Common myeloid progenitor, CD34-positive (primary cell): ENCODE results near the gene OR2T11.
"Not testable (repeated sequence)": the region's sequence is repeated elsewhere in the genome, so short reads cannot be mapped to it uniquely, and the experiment has no call there.

Experiments
- CTCF ChIA-PET: fragments of 350-600 bp; sonication (Branson Sonifier 250); formaldehyde crosslinking; loops from one replicate; lab custom pipeline; 2021; ENCODE audit warnings: antibody characterized with exemption; lab: Charles Lee
- POLR2A ChIA-PET: fragments of 350-600 bp; sonication (Branson Sonifier 250); formaldehyde crosslinking; loops from one replicate; lab custom pipeline; 2021; ENCODE audit warnings: antibody characterized with exemption; lab: Charles Lee
- DNase-seq, 3 donors: peaks; one replicate each; pipeline versions ENCODE4 v3.0.0 to v3.0.0-alpha.2; 2013
- H3K27ac ChIP-seq, 2 experiments: 1 replicate in 1 of 2; 2 replicates in 1 of 2; pipeline ENCODE4 v1.7.0; 2013; ENCODE audit warnings: inconsistent platforms in 2 of 2, low read length in 2 of 2, mild to moderate bottlenecking in 2 of 2, low read depth in 1 of 2, moderate library complexity in 1 of 2; ENCODE audit not compliant: severe bottlenecking in 2 of 2, insufficient read depth in 1 of 2, poor library complexity in 1 of 2
- H3K27me3 ChIP-seq, 5 experiments: replicated peaks in 2 of 5; 1 replicate in 3 of 5; 2 replicates in 2 of 5; pipeline versions ENCODE4 v1.6.1 to v1.7.0; 2013; ENCODE audit warnings: low read length in 4 of 5, mild to moderate bottlenecking in 2 of 5, moderate library complexity in 2 of 5, inconsistent platforms in 1 of 5; ENCODE audit not compliant: insufficient read depth in 5 of 5, control insufficient read depth in 4 of 5
- H3K36me3 ChIP-seq, 4 experiments: 1 replicate in 2 of 4; 2 replicates in 2 of 4; pipeline versions ENCODE4 v1.6.1 to v1.7.0; 2013; ENCODE audit warnings: low read length in 3 of 4, control low read depth in 1 of 4, mild to moderate bottlenecking in 1 of 4; ENCODE audit not compliant: control insufficient read depth in 4 of 4, insufficient read depth in 4 of 4
- H3K4me1 ChIP-seq, 4 experiments: 1 replicate in 3 of 4; 2 replicates in 1 of 4; pipeline versions ENCODE4 v1.6.1 to v1.7.1; 2013; ENCODE audit warnings: low read length in 3 of 4, mild to moderate bottlenecking in 3 of 4, control low read depth in 1 of 4, inconsistent platforms in 1 of 4, moderate library complexity in 1 of 4; ENCODE audit not compliant: control insufficient read depth in 4 of 4, insufficient read depth in 4 of 4; ENCODE audit errors: control extremely low read depth in 1 of 4
- H3K4me3 ChIP-seq, 7 experiments: 1 replicate in 4 of 7; 2 replicates in 3 of 7; pipeline versions ENCODE4 v1.5.1 to v1.7.0; 2013; ENCODE audit warnings: mild to moderate bottlenecking in 7 of 7, low read length in 6 of 7, moderate library complexity in 6 of 7, inconsistent platforms in 2 of 7, low read depth in 2 of 7, control low read depth in 1 of 7; ENCODE audit not compliant: insufficient read depth in 4 of 7, control insufficient read depth in 1 of 7; ENCODE audit errors: extremely low read depth in 1 of 7
- H3K9me3 ChIP-seq, 5 experiments: 1 replicate in 4 of 5; 2 replicates in 1 of 5; pipeline versions ENCODE4 v1.6.1 to v1.7.1; 2013; ENCODE audit warnings: low read length in 4 of 5, mild to moderate bottlenecking in 2 of 5, inconsistent platforms in 1 of 5, low read depth in 1 of 5, moderate library complexity in 1 of 5; ENCODE audit not compliant: control insufficient read depth in 4 of 5, insufficient read depth in 2 of 5; ENCODE audit errors: control extremely low read depth in 1 of 5
- WGBS: methylation state at CpG from one replicate; pipeline ENCODE4 v1.1.5; 2013; ENCODE audit not compliant: insufficient coverage; 5-methylcytosine and 5-hydroxymethylcytosine counted together

Gene OR2T11

GRCh38 chr1:248645178-248645577 lies 10.3 kb upstream of the OR2T11 start, which contains the start of gene OR2T35:
TSS of gene OR2T35 (minus strand) at chr1:248645278. CDS start at chr1:248639258, 6,020 bp downstream.
- H3K4me3 ChIP-seq, H3K9me3 ChIP-seq, CTCF ChIA-PET, H3K4me1 ChIP-seq, POLR2A ChIA-PET, H3K36me3 ChIP-seq, H3K27me3 ChIP-seq, H3K27ac ChIP-seq, DNase-seq: not testable (repeated sequence)
- WGBS: no CpG with 5 or more reads among the region's 3 CpGs

GRCh38 chr1:248642971-248643651 lies 8.2 kb upstream of the OR2T11 start:
- CTCF ChIA-PET: not testable (repeated sequence)

GRCh38 chr1:248641583-248641982 lies 6.7 kb upstream of the OR2T11 start:
- H3K27me3 ChIP-seq, H3K9me3 ChIP-seq, H3K36me3 ChIP-seq, CTCF ChIA-PET, H3K27ac ChIP-seq, DNase-seq, H3K4me3 ChIP-seq, POLR2A ChIA-PET, H3K4me1 ChIP-seq: not testable (repeated sequence)
- no CpG with 5 or more reads among the region's 5 CpGs for WGBS

More at GRCh38 chr1:248642971-248643651, 8.2 kb upstream of the OR2T11 start:
- H3K36me3 ChIP-seq, H3K27me3 ChIP-seq, H3K4me1 ChIP-seq, H3K27ac ChIP-seq, H3K4me3 ChIP-seq, DNase-seq, POLR2A ChIA-PET, H3K9me3 ChIP-seq: not testable (repeated sequence)
- WGBS: no CpG with 5 or more reads among the region's 4 CpGs

- H3K36me3 ChIP-seq, CTCF ChIA-PET, H3K4me3 ChIP-seq, H3K27me3 ChIP-seq, DNase-seq, H3K27ac ChIP-seq, POLR2A ChIA-PET, H3K4me1 ChIP-seq, H3K9me3 ChIP-seq: not testable (repeated sequence)
- WGBS: no CpG with 5 or more reads among the region's 3 CpGs
Observed at GRCh38 chr1:248640906-248641305, 6.0 kb upstream of the OR2T11 start.

- H3K27me3 ChIP-seq, CTCF ChIA-PET, H3K9me3 ChIP-seq, H3K4me3 ChIP-seq, DNase-seq, H3K36me3 ChIP-seq, H3K27ac ChIP-seq, POLR2A ChIA-PET, H3K4me1 ChIP-seq: not testable (repeated sequence)
- no CpG with 5 or more reads among the region's 5 CpGs for WGBS
Observed at GRCh38 chr1:248639652-248640051, 4.8 kb upstream of the OR2T11 start.

- WGBS: no CpG with 5 or more reads among the region's 5 CpGs
- H3K9me3 ChIP-seq, H3K27ac ChIP-seq, DNase-seq, H3K27me3 ChIP-seq, POLR2A ChIA-PET, CTCF ChIA-PET, H3K4me1 ChIP-seq, H3K36me3 ChIP-seq, H3K4me3 ChIP-seq: not testable (repeated sequence)
Observed at GRCh38 chr1:248636612-248637011, 1.7 kb upstream of the OR2T11 start.

- H3K4me1 ChIP-seq: no peaks in the 10 kb centered on the region
- H3K9me3 ChIP-seq: no peaks in the 10 kb centered on the region
- no peak overlapping the region for H3K4me3 ChIP-seq
- H3K27ac ChIP-seq: no peak overlapping the region
- no peaks in the 10 kb centered on the region for H3K27me3 ChIP-seq
- WGBS: 100% methylated on average over 4 of the region's 7 CpGs
- DNase-seq: peak in 2 of 3 donors; percentile 31 to 45
- POLR2A ChIA-PET: no interaction called here
- H3K36me3 ChIP-seq: no peaks in the 10 kb centered on the region
- CTCF ChIA-PET: no interaction called here
Observed at GRCh38 chr1:248631354-248632008, 3.4 kb downstream of the OR2T11 start.
